ENCODE results near the gene POLL.

DNA sequence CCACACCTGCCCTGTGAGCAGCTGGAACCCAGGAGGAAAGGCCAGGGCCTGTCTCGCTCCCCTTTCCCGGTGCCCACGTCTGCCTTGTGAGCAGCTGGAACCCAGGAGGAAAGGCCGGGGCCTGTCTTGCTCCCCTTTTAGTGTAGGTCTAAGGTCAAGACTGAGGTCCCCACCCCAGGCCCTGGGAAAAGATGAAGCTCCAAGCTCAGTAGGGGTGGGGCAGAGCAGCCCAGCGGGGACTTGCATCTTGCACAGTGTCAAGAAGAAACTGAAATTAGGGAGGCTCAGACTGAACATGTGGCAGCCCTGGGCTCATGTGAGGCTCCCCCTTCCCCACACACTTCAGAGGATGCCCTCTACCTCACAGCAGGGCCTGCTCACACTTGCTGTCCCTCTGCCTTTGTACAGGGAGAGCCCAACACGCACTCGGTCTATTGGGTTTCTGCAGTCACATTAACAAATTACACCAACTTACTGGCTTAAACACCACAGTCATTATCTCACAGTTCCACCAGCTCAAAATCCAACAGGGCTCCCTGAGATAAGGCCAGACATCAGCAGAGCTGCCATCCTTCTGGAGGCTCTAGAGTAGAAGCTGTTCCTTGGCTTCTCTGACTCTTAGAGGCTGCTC lies 12.4 kb downstream of the POLL start:
- no peak for TF ChIP-seq POLR2A (IDR thresholded peaks at IDR 0.05)
- TF ChIP-seq, protein P1, sequence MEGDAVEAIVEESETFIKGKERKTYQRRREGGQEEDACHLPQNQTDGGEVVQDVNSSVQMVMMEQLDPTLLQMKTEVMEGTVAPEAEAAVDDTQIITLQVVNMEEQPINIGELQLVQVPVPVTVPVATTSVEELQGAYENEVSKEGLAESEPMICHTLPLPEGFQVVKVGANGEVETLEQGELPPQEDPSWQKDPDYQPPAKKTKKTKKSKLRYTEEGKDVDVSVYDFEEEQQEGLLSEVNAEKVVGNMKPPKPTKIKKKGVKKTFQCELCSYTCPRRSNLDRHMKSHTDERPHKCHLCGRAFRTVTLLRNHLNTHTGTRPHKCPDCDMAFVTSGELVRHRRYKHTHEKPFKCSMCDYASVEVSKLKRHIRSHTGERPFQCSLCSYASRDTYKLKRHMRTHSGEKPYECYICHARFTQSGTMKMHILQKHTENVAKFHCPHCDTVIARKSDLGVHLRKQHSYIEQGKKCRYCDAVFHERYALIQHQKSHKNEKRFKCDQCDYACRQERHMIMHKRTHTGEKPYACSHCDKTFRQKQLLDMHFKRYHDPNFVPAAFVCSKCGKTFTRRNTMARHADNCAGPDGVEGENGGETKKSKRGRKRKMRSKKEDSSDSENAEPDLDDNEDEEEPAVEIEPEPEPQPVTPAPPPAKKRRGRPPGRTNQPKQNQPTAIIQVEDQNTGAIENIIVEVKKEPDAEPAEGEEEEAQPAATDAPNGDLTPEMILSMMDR (IDR thresholded peaks at IDR 0.05) = no peak
